Measurements from ENCODE around the gene ZNF367. TPM values are rescaled to one million over a fixed set of nuclear protein-coding genes. Genes with fewer than 3 reads are reported as not detected.

Gene ZNF367
- polyA plus RNA-seq, 1 donor: 8.2 TPM

DNA sequence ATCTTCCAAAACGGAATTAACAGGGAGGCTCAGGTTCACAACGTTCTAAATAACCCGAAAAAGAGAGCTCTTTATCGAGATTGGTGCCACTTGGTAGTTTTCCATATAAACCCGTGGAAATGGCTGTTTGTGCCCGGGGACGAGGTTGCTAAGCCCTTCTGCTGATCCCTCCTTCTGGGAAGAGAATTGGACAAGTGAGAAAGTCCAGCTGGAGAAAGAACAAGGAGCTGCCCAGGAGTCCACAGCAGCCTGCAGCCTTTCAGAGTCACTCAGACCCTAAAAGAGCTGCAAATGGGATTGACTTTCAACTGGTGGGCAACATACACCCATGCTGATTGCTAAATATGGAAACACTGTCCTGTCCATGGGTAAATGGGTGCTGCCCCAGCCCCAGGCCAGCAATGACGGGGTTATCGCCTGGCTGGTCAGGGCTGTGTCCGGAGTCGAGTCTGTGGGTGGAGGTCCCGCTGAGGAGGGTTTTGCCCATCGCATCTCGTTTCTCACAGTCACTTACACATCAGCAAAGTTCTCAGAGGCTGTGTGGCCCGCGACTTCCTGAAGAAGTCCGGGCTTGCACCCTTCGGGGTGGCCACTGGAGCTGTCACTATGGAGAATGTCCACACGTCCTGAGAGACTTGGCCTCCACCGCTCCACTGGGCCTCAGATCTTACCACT lies 75.5 kb downstream of the ZNF367 start:
- Histone ChIP-seq H3K4me1 (ENCODE audit: control insufficient read depth, insufficient read depth, low read length) (peaks cover 25% of the 10 kb centered on the region), H3K27ac (ENCODE audit: low read length) (no peak overlapping the region), H3K27me3 (ENCODE audit: control insufficient read depth, insufficient read depth, low read length) (no peaks in the 10 kb centered on the region), H3K9me3 (ENCODE audit: control insufficient read depth, low read depth, low read length) (no peaks in the 10 kb centered on the region), H3K36me3 (ENCODE audit: control insufficient read depth, insufficient read depth, low read length) (peaks cover 13% of the 10 kb centered on the region), H3K4me3 (ENCODE audit: low read length) (no peak overlapping the region)
- no peak for DNase-seq
- no CpG with 5 or more reads among the region's 20 CpGs for WGBS (ENCODE audit: insufficient coverage, low lambda C conversion rate)

DNA sequence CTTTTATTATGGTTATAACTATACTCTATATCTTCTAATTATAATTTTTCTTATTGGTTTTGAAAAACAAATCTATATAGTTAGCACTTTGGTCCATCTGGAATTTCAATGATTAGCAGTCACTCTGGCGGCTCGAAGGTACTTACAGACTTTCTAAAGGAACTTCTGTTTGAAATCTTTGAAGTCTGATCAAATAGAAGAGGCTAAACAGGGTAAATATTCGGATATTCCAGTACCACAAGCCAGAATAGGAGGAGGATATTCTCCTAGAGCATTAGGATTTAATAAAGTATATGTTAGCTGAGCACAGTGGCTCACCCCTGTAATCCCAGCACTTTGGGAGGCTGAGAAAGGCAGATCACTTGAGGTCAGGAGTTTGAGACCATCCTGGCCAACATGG lies 77.5 kb downstream of the ZNF367 start:
- Histone ChIP-seq H3K27ac (ENCODE audit: low read length) (no peak overlapping the region), H3K4me3 (ENCODE audit: low read length) (no peak overlapping the region), H3K4me1 (ENCODE audit: control insufficient read depth, insufficient read depth, low read length) (peaks cover 25% of the 10 kb centered on the region), H3K27me3 (ENCODE audit: control insufficient read depth, insufficient read depth, low read length) (no peaks in the 10 kb centered on the region), H3K36me3 (ENCODE audit: control insufficient read depth, insufficient read depth, low read length) (peaks cover 15% of the 10 kb centered on the region), H3K9me3 (ENCODE audit: control insufficient read depth, low read depth, low read length) (no peaks in the 10 kb centered on the region)
- no peak for DNase-seq
- WGBS (ENCODE audit: insufficient coverage, low lambda C conversion rate): no CpG with 5 or more reads among the region's 3 CpGs

DNA sequence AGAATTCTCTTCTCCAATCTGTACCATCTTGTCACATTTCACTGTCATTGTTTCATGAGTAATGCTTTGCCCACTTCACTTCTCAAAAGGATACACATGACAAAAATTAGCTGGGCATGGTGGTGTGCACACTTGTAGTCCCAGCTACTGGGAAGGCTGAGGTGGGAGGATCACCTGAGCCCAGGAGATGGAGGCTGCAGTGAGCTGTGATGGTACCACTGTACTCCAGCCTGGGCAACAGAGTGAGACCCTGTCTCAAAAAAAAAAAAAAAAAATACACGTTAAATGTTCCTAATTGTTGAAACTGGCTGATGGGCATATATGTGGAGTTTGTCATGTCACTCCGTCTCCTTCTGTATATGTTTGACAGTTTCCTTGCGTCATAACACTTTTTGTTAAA lies 79.9 kb downstream of the ZNF367 start:
- Histone ChIP-seq H3K4me3 (ENCODE audit: low read length) (no peak overlapping the region), H3K4me1 (ENCODE audit: control insufficient read depth, insufficient read depth, low read length) (peaks cover 11% of the 10 kb centered on the region), H3K27ac (ENCODE audit: low read length) (no peak overlapping the region), H3K9me3 (ENCODE audit: control insufficient read depth, low read depth, low read length) (no peaks in the 10 kb centered on the region), H3K27me3 (ENCODE audit: control insufficient read depth, insufficient read depth, low read length) (no peaks in the 10 kb centered on the region), H3K36me3 (ENCODE audit: control insufficient read depth, insufficient read depth, low read length) (peaks cover 14% of the 10 kb centered on the region)
- DNase-seq: no peak
- 100% methylated on average over 1 of the region's 3 CpGs for WGBS (ENCODE audit: insufficient coverage, low lambda C conversion rate)

Other genes with a start within 250 kb of the ZNF367 start
- gene HSD17B3, start 116.2 kb downstream of the ZNF367 start, polyA plus RNA-seq: 1.9 TPM
- gene SLC35D2, start 34.7 kb downstream of the ZNF367 start, polyA plus RNA-seq: 70.5 TPM
- gene HABP4, start 31.8 kb upstream of the ZNF367 start, polyA plus RNA-seq: 6.3 TPM
- gene CDC14B, start 201.5 kb upstream of the ZNF367 start, polyA plus RNA-seq: 18.7 TPM
- 5.9 TPM for gene PRXL2C, start 236.9 kb upstream of the ZNF367 start, polyA plus RNA-seq